Ovary (tissue), 3 donors: ENCODE data around the gene STX18.

Experiments used
- CTCF ChIP-seq, 3 donors: fragments of 450-650 bp in 2 of 3; fragments of 200-600 bp in 1 of 3; IDR thresholded peaks; one replicate each; pipeline versions ENCODE4 v1.5.1 to v1.8.0; 2016 to 2022; ENCODE audit warnings: antibody characterized with exemption in 3 of 3, mild to moderate bottlenecking in 1 of 3
- EP300 ChIP-seq: sonication (generic); formaldehyde crosslinking; IDR thresholded peaks from one replicate; pipeline ENCODE4 v1.6.1; 2017; ENCODE audit warnings: antibody characterized with exemption
- POLR2A ChIP-seq: fragments of 450-650 bp; IDR thresholded peaks from one replicate; pipeline ENCODE4 v1.6.1; 2017; ENCODE audit warnings: antibody characterized with exemption, mild to moderate bottlenecking, moderate library complexity
- donor health status: DM: no; HTN: no; CAD: no.

GRCh38 chr4:4417886-4418285 lies 124.0 kb downstream of the STX18 start:
- TF ChIP-seq POLR2A: no peak
- no peak for TF ChIP-seq CTCF (IDR thresholded peaks at IDR 0.05)
- no peak for TF ChIP-seq EP300
